Activated CD4-positive, alpha-beta memory T cell treated with anti-CD3 and anti-CD28 coated beads, Interleukin-2, amount 10 ng/mL, durations not matched to agents 7 days and 5 days (primary cell): ENCODE data around the gene VSTM5. TPM values are rescaled to one million over a fixed set of nuclear protein-coding genes. Genes with fewer than 3 reads are reported as not detected.

Source experiments
- CTCF ChIA-PET: fragments of 350-600 bp; sonication (Branson Sonifier 250); formaldehyde crosslinking; loops from one replicate; lab custom pipeline; 2021; ENCODE audit warnings: antibody characterized with exemption, inconsistent platforms; lab: Charles Lee
- POLR2A ChIA-PET: fragments of 350-600 bp; sonication (Branson Sonifier 250); formaldehyde crosslinking; loops from one replicate; lab custom pipeline; 2021; ENCODE audit warnings: antibody characterized with exemption; lab: Charles Lee
- DNase-seq: peaks from one replicate; pipeline ENCODE4 v3.0.0-alpha.2; 2020
- H3K27ac Mint-ChIP-seq: one replicate; pipeline ENCODE4 v1.8.0; 2021; ENCODE audit warnings: mild to moderate bottlenecking, mixed read lengths
- H3K27me3 Mint-ChIP-seq: one replicate; pipeline ENCODE4 v1.8.0; 2021; ENCODE audit warnings: mixed read lengths
- H3K36me3 Mint-ChIP-seq: one replicate; pipeline ENCODE4 v1.8.0; 2021; ENCODE audit warnings: low read depth, mixed read lengths
- H3K4me1 Mint-ChIP-seq: one replicate; pipeline ENCODE4 v1.8.0; 2021; ENCODE audit warnings: mixed read lengths
- H3K4me3 Mint-ChIP-seq: one replicate; pipeline ENCODE4 v1.8.0; 2021; ENCODE audit warnings: mild to moderate bottlenecking, mixed read lengths
- H3K9me3 Mint-ChIP-seq: one replicate; pipeline ENCODE4 v1.8.0; 2021; ENCODE audit warnings: mixed read lengths
- total RNA-seq, 2 experiments: library from RNA; stranded (reverse); gene quantifications; one replicate each; pipeline ENCODE4 v1.2.3, GENCODE V29; 2021

Gene VSTM5
- total RNA-seq, 2 experiments from 2014 or later, result not detected

DNA sequence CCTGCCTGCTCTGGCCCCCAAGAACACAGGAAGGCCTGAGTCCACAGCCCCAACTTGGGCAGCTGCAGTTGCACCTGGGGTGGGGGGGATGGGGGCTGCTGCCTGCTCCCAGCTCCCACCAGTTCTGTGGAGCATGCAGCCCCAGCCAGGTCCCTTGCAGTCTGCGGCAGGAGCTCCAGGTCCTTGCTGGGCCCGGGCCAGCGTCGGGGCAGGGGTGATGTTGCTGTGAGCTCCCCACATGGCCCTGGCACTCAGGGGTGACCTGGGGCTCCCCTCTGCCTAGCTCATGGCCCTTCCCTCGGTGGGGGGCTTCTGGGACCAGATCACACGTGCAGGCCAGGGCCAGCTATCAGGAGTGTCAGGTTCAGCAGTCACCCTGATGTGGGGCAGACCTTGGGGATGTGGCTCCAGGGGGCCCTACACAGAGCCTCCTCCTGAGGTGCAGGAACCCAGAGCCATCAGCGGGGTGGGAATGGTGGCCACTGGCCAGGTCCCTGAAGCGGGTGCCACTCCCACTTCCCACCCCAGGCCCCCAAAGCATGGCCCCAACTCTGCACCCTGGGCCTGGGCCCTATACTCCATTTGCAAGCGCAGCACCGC lies 76.7 kb downstream of the VSTM5 start:
- CTCF ChIA-PET, result no interaction called here
- Mint-ChIP-seq H3K9me3 (peaks cover 2% of the 10 kb centered on the region), H3K27me3 (no peaks in the 10 kb centered on the region), H3K4me1 (no peaks in the 10 kb centered on the region), H3K27ac (no peak overlapping the region), H3K4me3 (no peak overlapping the region), H3K36me3 (peaks cover 6% of the 10 kb centered on the region)
- POLR2A ChIA-PET, result interaction anchor here (1.5 to 2.0 kb wide), 2 partner anchors 9 to 32 kb away, joined by 4 to 8 read pairs; partner anchors contain the start of genes C11orf54, MED17 and TAF1D
- no peak for DNase-seq

DNA sequence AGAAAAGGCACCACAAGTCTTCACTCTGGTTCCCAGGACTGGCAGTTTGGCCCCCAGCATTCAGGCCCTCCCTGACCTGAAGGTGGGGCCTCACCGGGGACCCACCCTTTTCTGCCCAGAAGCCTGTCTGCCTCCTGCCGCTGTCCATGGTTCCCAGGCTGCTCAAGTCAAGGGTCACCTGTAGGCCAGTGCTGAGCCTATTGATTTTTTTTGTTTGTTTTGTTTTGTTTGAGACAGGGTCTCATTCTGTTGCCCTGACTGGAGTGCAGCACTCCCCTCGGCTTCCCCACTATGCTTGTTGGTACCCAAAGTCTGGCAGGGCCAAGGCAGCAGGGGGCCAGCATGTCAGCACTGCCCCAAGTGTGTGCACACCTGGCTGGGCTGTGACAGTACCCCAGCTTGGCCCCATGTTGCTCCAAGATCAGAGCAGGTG lies 77.4 kb downstream of the VSTM5 start:
- Mint-ChIP-seq H3K27me3 (no peaks in the 10 kb centered on the region), H3K27ac (no peak overlapping the region), H3K4me1 (no peaks in the 10 kb centered on the region), H3K9me3 (peaks cover 4% of the 10 kb centered on the region), H3K36me3 (peaks cover 13% of the 10 kb centered on the region), H3K4me3 (no peak overlapping the region)
- ChIA-PET POLR2A (interaction anchor here (1.5 to 2.0 kb wide), 2 partner anchors 10 to 32 kb away, joined by 4 to 8 read pairs; partner anchors contain the start of genes C11orf54, MED17 and TAF1D), CTCF (no interaction called here)
- no peak for DNase-seq

GRCh38 chr11:93772123-93772522 lies 78.3 kb downstream of the VSTM5 start:
- Mint-ChIP-seq H3K4me1 (no peaks in the 10 kb centered on the region), H3K36me3 (peaks cover 18% of the 10 kb centered on the region), H3K4me3 (no peak overlapping the region), H3K27me3 (no peaks in the 10 kb centered on the region), H3K27ac (no peak overlapping the region), H3K9me3 (peaks cover 3% of the 10 kb centered on the region)
- CTCF ChIA-PET, result no interaction called here
- POLR2A ChIA-PET, result interaction anchor here (0.8 to 1.5 kb wide), 2 partner anchors 31 to 32 kb away, joined by 3 to 4 read pairs; partner anchors contain the start of genes C11orf54 and TAF1D
- no peak for DNase-seq

- DNase-seq, result no peak
- no peak overlapping the region for H3K4me3 Mint-ChIP-seq
- CTCF ChIA-PET, result no interaction called here
- POLR2A ChIA-PET, result no interaction called here
- H3K9me3 Mint-ChIP-seq, result peaks cover 13% of the 10 kb centered on the region
- no peaks in the 10 kb centered on the region for H3K27me3 Mint-ChIP-seq
- no peak overlapping the region for H3K27ac Mint-ChIP-seq
- peaks cover 37% of the 10 kb centered on the region for H3K36me3 Mint-ChIP-seq
- no peaks in the 10 kb centered on the region for H3K4me1 Mint-ChIP-seq
Measured at GRCh38 chr11:93770160-93770559, 80.3 kb downstream of the VSTM5 start.

Other genes with a start within 250 kb of the VSTM5 start
- gene CEP295, start 188.9 kb downstream of the VSTM5 start, total RNA-seq, result 10 to 100 TPM; 23.0 to 25.7 TPM
- gene TAF1D, start 109.1 kb downstream of the VSTM5 start, total RNA-seq, result 100 to 1,000 TPM; 183 to 184 TPM
- gene C11orf54, start 108.9 kb downstream of the VSTM5 start, total RNA-seq, result 10 to 100 TPM; 24.4 to 24.6 TPM
- gene MED17, start 66.3 kb downstream of the VSTM5 start, total RNA-seq, result 10 to 100 TPM; 40.6 to 42.9 TPM
- not detected for gene HEPHL1, start 170.7 kb upstream of the VSTM5 start, total RNA-seq